GM21737 (cell line): Measurements from ENCODE around the gene FEM1B.
A peak's percentile ranks its signal among the peaks of the same experiment; 100 is the strongest.
"Not testable (repeated sequence)": the region's sequence is repeated elsewhere in the genome, so short reads cannot be mapped to it uniquely, and the experiment has no call there.

ENCODE experiments used
- ATAC-seq: cut with Tn5 transposase; IDR thresholded peaks from one replicate; pipeline ENCODE4 v1.9.1; 2021; ENCODE audit warnings: mild to moderate bottlenecking, moderate library complexity; ENCODE audit not compliant: unreplicated experiment

The FEM1B gene

GRCh38 chr15:68277603-68278344 lies at the start of gene FEM1B:
TSS of gene FEM1B (plus strand) at chr15:68277745. CDS start at chr15:68278418, 673 bp downstream.
- peak; percentile 79 for ATAC-seq

DNA sequence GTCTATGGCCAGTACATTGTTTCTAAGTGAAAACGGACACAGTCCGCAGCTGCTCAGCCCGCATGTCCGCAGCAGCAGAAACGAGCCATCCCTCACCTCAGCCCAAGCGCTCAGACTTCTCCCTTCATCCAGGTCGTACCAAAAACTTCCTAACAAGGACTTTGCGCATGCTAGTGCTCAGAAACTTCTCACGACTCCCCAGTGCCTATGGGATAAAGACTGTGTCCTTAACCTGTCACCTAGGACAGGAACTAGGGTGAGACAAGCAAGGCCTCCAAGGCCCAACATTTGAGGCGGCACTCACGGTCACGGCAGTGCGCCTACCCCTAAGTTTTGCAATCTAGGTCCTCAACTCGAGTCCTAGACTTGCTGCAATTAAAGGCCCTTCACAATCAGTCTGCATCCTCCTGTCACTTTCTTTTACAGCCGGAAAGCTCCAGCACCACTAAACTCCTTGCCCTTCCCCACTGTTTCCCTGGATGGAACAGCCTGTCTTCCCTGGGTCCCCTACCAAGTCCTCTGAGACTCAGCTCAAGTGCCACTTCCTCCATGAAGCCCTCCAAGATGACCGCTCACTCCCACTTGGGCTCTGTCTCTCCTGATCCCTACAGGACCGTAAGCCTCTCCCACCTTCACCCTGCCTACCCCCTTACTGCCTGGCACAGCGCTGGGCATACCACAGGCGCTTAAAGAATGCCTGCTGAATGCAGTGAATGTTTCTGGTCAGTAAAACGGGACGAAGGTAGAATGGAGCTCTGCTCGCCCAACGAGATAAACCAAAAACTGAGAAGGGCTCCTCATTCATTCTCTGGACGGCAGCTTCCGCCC lies 49.2 kb upstream of the FEM1B start:
- ATAC-seq = no peak

DNA sequence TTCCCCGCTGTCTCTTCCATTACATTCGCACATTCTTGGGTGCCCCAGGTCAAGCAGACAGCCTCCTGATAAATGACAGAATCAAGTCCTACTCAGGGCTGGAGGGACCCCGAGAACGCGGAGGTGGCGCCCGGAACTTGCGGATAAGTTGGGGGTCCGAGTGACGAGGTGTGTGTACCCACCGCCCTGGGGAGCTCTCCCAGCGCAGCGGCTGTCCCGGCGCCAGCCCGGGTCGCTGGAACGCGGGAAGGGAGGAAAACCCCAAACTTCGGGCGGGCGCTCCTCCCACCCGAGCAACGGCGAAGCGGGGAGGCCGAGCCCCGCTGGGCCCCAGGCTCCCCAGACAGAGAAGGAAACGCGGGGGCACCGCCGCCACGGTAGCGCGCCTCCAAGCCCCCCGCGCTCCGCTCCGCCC lies 48.6 kb upstream of the FEM1B start:
- peak; percentile 1 for ATAC-seq

DNA sequence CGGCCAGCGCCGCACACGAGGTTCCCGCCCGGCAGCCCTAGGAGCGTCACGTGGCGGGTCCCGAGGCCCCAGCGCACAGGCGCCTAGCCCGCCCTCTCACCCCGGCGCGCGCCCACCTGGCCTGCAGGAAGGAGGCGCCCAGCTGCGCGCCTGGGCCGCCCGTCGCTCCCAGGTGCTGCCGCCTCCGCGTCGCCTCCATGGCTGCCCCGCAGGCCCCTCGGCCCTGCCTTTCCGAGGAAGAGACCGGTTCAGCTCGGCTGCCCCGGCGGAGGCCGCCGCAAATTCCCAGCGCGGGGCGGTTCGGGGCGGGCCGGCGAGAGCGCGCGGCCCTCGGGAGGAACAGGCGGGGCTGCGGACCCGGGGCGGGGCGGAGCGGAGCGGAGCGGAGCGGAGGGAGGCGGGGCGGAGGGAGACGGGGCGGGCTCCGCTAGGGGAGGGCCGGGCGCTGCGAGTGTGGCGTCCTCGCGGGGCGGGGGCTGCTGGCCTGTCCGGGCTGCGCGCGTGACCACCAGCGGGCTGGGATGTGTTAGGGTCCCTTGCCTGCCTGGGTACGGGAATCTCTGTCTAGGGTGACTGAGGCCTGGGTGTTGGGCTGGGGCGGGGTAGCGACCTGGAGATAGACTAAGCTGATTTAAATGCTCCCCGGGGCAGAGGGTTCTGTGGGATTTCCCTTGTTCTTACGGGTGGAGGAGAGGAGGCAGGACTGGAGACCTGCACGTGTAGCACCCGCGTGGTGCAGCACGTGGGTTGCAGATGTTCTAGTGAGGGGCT lies 48.0 kb upstream of the FEM1B start, which contains the start of gene CLN6:
CLN6 (minus strand) TSS at position 343 of the 771 bp plus-strand sequence; CDS start at position 199, 144 bp downstream.
- ATAC-seq = peak; percentile 73

DNA sequence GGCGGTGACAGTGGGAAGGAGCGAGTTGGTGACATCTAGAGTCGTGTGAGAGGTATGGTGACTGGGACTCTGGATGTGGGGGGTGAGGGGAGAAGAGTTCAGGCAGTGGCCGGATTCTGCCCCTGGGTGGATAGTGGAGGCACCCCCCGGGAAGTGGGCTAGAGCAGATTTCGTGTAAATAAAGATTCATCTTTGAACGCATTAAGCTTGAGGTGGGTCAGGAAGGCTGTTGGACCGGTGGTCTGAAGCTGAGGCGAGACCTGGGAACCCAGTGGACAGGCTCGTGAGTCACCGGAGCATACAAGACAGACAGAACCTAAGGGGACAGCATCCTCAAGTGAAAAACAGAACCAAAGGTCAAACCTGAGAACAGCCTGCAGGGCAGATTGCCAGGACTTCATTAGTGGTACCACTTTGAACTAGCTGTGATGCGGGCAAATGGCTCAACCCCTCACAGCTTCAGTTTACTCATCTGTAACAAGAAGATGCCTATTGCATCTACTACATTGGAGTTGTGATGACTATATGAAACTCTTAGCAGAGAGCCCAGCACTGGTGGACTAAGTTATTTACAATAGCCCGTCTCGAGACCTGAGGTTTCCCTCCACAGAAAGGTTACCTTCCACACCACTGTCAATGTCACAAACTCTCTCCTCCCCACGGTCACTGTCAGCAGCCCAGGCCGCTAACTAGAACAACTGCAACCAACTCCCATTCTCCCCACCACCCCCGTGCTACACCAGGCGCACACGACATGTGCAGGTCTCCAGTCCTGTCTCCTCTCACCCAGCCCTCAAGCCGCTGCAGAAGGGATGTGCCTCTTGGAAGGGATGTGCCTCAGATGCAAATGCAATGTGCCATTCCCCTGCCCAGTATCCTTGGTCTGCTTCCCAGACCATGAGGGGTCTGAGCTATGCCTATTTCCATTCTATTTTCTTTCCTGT lies 47.1 kb upstream of the FEM1B start:
- ATAC-seq = no peak

GRCh38 chr15:68231102-68231818 lies 46.3 kb upstream of the FEM1B start:
- no peak for ATAC-seq

- ATAC-seq = no peak
Observed at GRCh38 chr15:68232449-68232848, 45.1 kb upstream of the FEM1B start.

DNA sequence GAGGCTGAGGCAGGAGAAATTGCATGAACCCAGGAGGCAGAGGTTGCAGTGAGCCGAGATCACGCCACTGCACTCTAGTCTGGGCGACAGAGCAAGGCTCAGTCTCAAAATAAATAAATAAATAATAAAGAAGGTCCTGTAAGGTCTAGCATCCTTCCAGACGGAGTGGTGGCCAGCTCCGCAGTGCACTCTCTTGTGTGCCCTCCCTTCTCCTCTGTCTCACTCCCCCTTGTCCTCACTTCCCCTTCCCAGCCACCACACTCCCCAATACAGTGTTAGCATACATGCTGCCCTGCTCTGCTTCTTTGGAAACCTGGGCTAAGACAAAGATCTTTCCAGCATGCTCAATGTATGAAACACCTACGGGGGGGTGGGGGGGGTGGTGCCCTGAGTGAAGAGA lies 44.6 kb upstream of the FEM1B start:
- no peak for ATAC-seq

- no peak for ATAC-seq
Observed at GRCh38 chr15:68234060-68234459, 43.5 kb upstream of the FEM1B start.

- not testable (repeated sequence) for ATAC-seq
Observed at GRCh38 chr15:68234520-68234919, 43.0 kb upstream of the FEM1B start.

DNA sequence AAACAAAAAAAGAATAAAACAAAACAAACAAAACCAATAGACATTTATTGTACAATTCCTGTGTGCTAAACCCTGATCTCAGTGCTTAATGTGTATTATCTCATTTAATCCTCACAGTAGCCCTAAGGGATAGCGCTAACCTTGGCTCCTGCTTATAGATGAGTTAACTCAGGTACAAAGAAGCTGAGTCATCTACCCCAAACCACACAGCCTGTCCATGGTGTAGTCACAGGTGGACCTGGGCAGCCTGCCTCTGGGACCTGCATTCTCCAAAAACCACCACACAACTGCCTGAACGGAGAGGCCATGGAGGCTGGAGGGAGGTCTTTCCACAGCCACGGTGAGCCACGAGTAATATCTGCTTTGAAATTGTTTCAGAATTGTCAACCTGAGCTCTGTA lies 42.5 kb upstream of the FEM1B start:
- ATAC-seq = no peak

DNA sequence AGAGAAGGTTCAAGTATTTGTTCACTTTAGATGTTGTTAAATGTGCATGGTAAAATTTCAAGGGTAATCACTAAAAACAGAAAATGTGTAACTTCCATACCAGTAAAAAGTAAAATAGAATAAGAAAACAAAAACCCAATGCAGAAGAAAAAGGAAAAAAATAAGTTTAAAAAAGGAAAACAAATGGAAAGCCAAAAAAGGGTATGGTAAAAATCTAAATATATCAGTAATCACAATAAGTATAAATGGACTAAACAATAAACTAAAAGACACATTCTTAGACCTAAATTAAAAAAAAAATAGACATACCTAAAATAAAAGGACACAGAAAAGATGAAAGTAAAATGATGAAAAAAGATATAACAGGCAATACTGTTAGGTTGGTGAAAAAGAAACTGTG lies 38.5 kb upstream of the FEM1B start:
- ATAC-seq = no peak

DNA sequence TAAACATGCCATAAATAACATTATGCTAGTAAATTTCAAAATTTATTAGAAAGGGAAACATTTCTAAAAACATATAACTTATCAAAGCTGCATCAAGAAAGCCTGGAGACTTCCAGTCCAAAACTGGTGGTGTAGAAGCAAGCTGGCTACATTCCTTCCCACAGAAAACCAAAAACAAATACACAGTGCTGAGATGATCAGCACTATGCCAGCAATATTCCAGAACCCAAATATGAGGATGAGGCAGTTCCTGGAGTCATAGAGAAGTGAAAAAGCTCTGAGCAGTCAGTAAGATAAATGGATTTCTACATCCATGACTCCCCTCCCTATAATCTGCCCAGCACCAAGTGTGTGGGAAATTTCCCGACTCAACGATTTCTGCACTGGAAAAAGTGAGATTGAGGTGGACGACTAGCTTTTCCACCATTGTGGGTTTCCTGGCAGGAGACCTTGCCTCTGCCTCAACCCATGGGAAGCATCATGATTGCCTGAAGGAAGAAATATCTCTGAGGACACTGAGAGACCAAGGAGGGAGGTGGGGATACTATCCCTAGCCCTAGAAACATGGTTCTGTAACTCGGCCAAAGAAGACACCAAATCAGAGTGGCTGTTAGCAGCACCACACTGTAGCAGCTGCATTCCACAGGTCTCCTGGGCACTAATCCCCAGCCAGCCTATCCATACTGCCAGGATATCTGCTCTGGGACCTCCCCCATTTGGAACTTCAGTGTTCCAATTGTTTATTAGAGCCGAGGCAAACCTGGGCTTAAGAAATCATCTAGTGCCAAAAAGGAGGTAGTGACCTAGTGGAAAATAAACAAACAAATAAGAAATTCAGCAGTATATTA lies 36.2 kb upstream of the FEM1B start:
- no peak for ATAC-seq

GRCh38 chr15:68244235-68244634 lies 33.3 kb upstream of the FEM1B start:
- no peak for ATAC-seq

DNA sequence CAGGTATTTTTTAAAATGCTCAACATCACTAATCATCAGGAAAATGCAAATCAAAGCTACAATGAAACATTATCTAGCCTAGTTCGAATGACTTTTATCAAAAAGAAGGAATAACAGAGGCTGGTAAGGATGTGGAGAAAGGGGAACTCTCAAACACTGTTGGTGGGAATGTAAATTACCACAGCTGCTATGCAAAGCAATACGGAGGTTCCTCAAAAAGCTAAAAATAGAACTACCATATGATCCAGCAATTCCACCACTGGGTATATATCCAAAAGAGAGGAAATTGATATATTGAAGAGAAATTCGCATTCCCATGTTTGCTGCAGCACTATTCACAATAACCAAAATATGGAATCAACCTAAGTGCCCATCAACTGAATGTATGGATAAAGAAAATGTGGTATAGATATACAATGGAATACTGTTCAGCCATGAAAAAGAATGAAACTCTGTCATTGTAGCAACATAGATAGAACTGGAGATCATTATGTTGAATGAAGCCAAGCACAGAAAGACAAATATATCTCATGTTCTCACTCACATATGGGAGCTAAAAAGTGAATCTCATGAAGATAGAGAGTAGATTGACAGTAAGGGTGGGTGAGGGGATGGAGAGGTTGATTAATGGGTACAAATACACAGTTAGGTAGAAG lies 28.4 kb upstream of the FEM1B start:
- no peak for ATAC-seq

DNA sequence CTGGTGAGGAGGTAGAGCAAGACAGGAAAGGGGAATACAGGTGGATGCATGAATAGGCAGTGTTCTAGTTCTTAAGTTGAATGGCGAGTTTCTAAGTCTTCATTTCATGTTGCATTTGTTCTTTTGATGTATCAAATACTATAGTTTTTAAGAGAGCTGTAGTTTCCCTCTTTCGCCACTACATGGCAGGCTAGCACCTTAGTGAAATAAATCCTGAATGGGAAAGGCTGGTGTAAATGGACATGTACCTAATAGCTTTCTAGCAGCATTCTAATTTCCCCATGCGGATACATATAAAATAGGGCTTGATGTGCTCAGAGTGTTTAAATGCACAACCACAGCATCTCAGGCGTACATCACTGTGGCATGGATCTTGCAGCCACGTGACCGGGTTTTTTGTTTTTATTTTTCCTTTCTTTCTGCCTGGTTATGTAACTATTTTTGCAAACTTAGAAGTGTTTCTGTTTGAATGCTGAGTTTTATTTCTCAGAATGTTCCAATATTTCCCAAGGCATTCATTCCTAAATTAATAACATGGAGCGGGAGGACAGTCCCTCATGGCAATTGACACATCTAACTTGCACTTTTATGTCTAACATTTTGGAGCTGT lies 24.5 kb upstream of the FEM1B start:
- no peak for ATAC-seq

- ATAC-seq = no peak
Observed at GRCh38 chr15:68256675-68257450, 20.7 kb upstream of the FEM1B start.
